Measurements from ENCODE around the gene DAZAP2.

DAZAP2 gene

DNA sequence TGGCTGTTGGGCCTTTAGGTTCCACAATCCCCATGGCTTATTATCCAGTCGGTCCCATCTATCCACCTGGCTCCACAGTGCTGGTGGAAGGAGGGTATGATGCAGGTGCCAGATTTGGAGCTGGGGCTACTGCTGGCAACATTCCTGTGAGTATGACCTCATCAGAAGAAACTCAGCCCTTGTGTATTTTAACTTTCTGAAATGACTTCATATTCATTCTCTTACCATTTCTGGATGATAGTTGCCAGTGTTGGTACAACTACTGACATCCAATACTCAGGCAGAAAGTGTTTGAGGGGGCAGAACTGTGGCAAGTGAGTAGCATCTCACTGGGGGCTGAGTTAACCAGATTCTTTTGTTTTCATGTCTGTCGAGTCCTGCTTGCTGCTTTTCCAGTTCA lies 2.3 kb downstream of the DAZAP2 start:
- H3K23ac ChIP-seq (ENCODE audit: low read depth, low read length, poor library complexity) = no peak overlapping the region
- H2BK120ac ChIP-seq (ENCODE audit: low read depth, low read length) = no peak overlapping the region
- no peak overlapping the region for H3K4ac ChIP-seq (ENCODE audit: low read length)
- H3K9me3 ChIP-seq (replicated peaks in 1 of 2; ENCODE audit: control insufficient read depth in 2 of 2, insufficient read depth in 1 of 2, low read depth in 1 of 2, low read length in 2 of 2) = peaks cover 0 to 1% of the 10 kb centered on the region in 2 donors
- H2AK5ac ChIP-seq (ENCODE audit: low read depth, low read length) = no peak overlapping the region
- H4K91ac ChIP-seq (ENCODE audit: low read depth, low read length, poor library complexity) = no peak overlapping the region
- H3K14ac ChIP-seq (ENCODE audit: low read length) = no peak overlapping the region
- H2AFZ ChIP-seq (ENCODE audit: low read length) = no peak overlapping the region
- no peak overlapping the region for H4K8ac ChIP-seq (ENCODE audit: low read depth, low read length)
- peaks cover 3% of the 10 kb centered on the region for H3K79me1 ChIP-seq (ENCODE audit: low read depth, low read length)
- no peak overlapping the region for H3K4me2 ChIP-seq (ENCODE audit: insufficient read depth, low read length, poor library complexity, severe bottlenecking)
- no CpG with 5 or more reads among the region's 2 CpGs for WGBS, 2 donors (ENCODE audit: extremely low coverage in 2 of 2, insufficient read length in 2 of 2, insufficient replicate concordance in 1 of 2)
- no peaks in the 10 kb centered on the region for H3K27me3 ChIP-seq (ENCODE audit: control insufficient read depth in 3 of 3, insufficient read depth in 3 of 3, low read depth in 1 of 3, low read length in 3 of 3)
- H2BK12ac ChIP-seq (ENCODE audit: low read length) = no peak overlapping the region
- no peak overlapping the region for H3K18ac ChIP-seq (ENCODE audit: low read length)
- H3K27ac ChIP-seq (replicated peaks; ENCODE audit: low read length) = no peak overlapping the region
- peaks cover 5 to 6% of the 10 kb centered on the region in 2 donors for H3K4me1 ChIP-seq (ENCODE audit: control insufficient read depth in 2 of 2, insufficient read depth in 1 of 2, low read depth in 1 of 2, low read length in 2 of 2)
- peaks cover 22 to 51% of the 10 kb centered on the region in 2 donors for H3K36me3 ChIP-seq (replicated peaks in 1 of 2; ENCODE audit: control insufficient read depth in 2 of 2, insufficient read depth in 2 of 2, low read length in 2 of 2)
- H3K4me3 ChIP-seq (ENCODE audit: low read length in 2 of 2) = no peak overlapping the region
- DNase-seq (ENCODE audit: low spot score) = no peak
- no peak overlapping the region for H2BK5ac ChIP-seq (ENCODE audit: low read length)
- no peak overlapping the region for H3K9ac ChIP-seq (ENCODE audit: low read depth, low read length, poor library complexity)
- H2BK15ac ChIP-seq (ENCODE audit: low read length) = no peak overlapping the region

- peaks cover 0 to 1% of the 10 kb centered on the region in 2 donors for H3K9me3 ChIP-seq (replicated peaks in 1 of 2; ENCODE audit: control insufficient read depth in 2 of 2, insufficient read depth in 1 of 2, low read depth in 1 of 2, low read length in 2 of 2)
- no peak overlapping the region for H3K4me2 ChIP-seq (ENCODE audit: insufficient read depth, low read length, poor library complexity, severe bottlenecking)
- H2AK5ac ChIP-seq (ENCODE audit: low read depth, low read length) = no peak overlapping the region
- H2BK12ac ChIP-seq (ENCODE audit: low read length) = no peak overlapping the region
- no peak overlapping the region for H4K91ac ChIP-seq (ENCODE audit: low read depth, low read length, poor library complexity)
- no peak for DNase-seq (ENCODE audit: low spot score)
- no peak overlapping the region for H2BK120ac ChIP-seq (ENCODE audit: low read depth, low read length)
- H3K23ac ChIP-seq (ENCODE audit: low read depth, low read length, poor library complexity) = no peak overlapping the region
- H3K14ac ChIP-seq (ENCODE audit: low read length) = no peak overlapping the region
- H3K79me1 ChIP-seq (ENCODE audit: low read depth, low read length) = peaks cover 3% of the 10 kb centered on the region
- WGBS, 2 donors (ENCODE audit: extremely low coverage in 2 of 2, insufficient read length in 2 of 2, insufficient replicate concordance in 1 of 2) = no CpG with 5 or more reads among the region's 7 CpGs
- no peak overlapping the region for H3K4me3 ChIP-seq (ENCODE audit: low read length in 2 of 2)
- H2BK15ac ChIP-seq (ENCODE audit: low read length) = no peak overlapping the region
- no peak overlapping the region for H3K27ac ChIP-seq (replicated peaks; ENCODE audit: low read length)
- H3K4me1 ChIP-seq (ENCODE audit: control insufficient read depth in 2 of 2, insufficient read depth in 1 of 2, low read depth in 1 of 2, low read length in 2 of 2) = peaks cover 6 to 7% of the 10 kb centered on the region in 2 donors
- no peak overlapping the region for H3K18ac ChIP-seq (ENCODE audit: low read length)
- no peak overlapping the region for H2BK5ac ChIP-seq (ENCODE audit: low read length)
- H2AFZ ChIP-seq (ENCODE audit: low read length) = no peak overlapping the region
- no peaks in the 10 kb centered on the region for H3K27me3 ChIP-seq (ENCODE audit: control insufficient read depth in 3 of 3, insufficient read depth in 3 of 3, low read depth in 1 of 3, low read length in 3 of 3)
- H3K4ac ChIP-seq (ENCODE audit: low read length) = no peak overlapping the region
- H3K36me3 ChIP-seq (replicated peaks in 1 of 2; ENCODE audit: control insufficient read depth in 2 of 2, insufficient read depth in 2 of 2, low read length in 2 of 2) = peaks cover 22 to 51% of the 10 kb centered on the region in 2 donors
- no peak overlapping the region for H3K9ac ChIP-seq (ENCODE audit: low read depth, low read length, poor library complexity)
- H4K8ac ChIP-seq (ENCODE audit: low read depth, low read length) = no peak overlapping the region
Measured at GRCh38 chr12:51242120-51242519, 3.5 kb downstream of the DAZAP2 start.

- Histone ChIP-seq H2BK5ac (ENCODE audit: low read length) (no peak overlapping the region), H4K91ac (ENCODE audit: low read depth, low read length, poor library complexity) (no peak overlapping the region), H3K4ac (ENCODE audit: low read length) (no peak overlapping the region), H2BK12ac (ENCODE audit: low read length) (no peak overlapping the region), H3K23ac (ENCODE audit: low read depth, low read length, poor library complexity) (no peak overlapping the region), H3K14ac (ENCODE audit: low read length) (no peak overlapping the region), H3K18ac (ENCODE audit: low read length) (no peak overlapping the region), H3K4me2 (ENCODE audit: insufficient read depth, low read length, poor library complexity, severe bottlenecking) (no peak overlapping the region), H2BK120ac (ENCODE audit: low read depth, low read length) (no peak overlapping the region), H4K8ac (ENCODE audit: low read depth, low read length) (no peak overlapping the region), H2BK15ac (ENCODE audit: low read length) (no peak overlapping the region), H3K4me1 (ENCODE audit: control insufficient read depth in 2 of 2, insufficient read depth in 1 of 2, low read depth in 1 of 2, low read length in 2 of 2) (peaks cover 7 to 13% of the 10 kb centered on the region in 2 donors), H2AFZ (ENCODE audit: low read length) (no peak overlapping the region), H3K27ac (replicated peaks; ENCODE audit: low read length) (no peak overlapping the region), H3K9me3 (replicated peaks in 1 of 2; ENCODE audit: control insufficient read depth in 2 of 2, insufficient read depth in 1 of 2, low read depth in 1 of 2, low read length in 2 of 2) (peaks cover 0 to 1% of the 10 kb centered on the region in 2 donors), H3K4me3 (ENCODE audit: low read length in 2 of 2) (no peak overlapping the region), H3K79me1 (ENCODE audit: low read depth, low read length) (peaks cover 3% of the 10 kb centered on the region), H3K36me3 (replicated peaks in 1 of 2; ENCODE audit: control insufficient read depth in 2 of 2, insufficient read depth in 2 of 2, low read length in 2 of 2) (peaks cover 22 to 51% of the 10 kb centered on the region in 2 donors), H3K27me3 (ENCODE audit: control insufficient read depth in 3 of 3, insufficient read depth in 3 of 3, low read depth in 1 of 3, low read length in 3 of 3) (no peaks in the 10 kb centered on the region), H3K9ac (ENCODE audit: low read depth, low read length, poor library complexity) (no peak overlapping the region), H2AK5ac (ENCODE audit: low read depth, low read length) (no peak overlapping the region)
- DNase-seq (ENCODE audit: low spot score) = no peak
- no CpG with 5 or more reads among the region's 7 CpGs for WGBS, 2 donors (ENCODE audit: extremely low coverage in 2 of 2, insufficient read length in 2 of 2, insufficient replicate concordance in 1 of 2)
Measured at GRCh38 chr12:51242876-51243275, 4.2 kb downstream of the DAZAP2 start.

GRCh38 chr12:51244269-51244668 lies 5.6 kb downstream of the DAZAP2 start:
- no peak overlapping the region for H2BK15ac ChIP-seq (ENCODE audit: low read length)
- H3K23ac ChIP-seq (ENCODE audit: low read depth, low read length, poor library complexity) = no peak overlapping the region
- no peak overlapping the region for H4K8ac ChIP-seq (ENCODE audit: low read depth, low read length)
- H3K36me3 ChIP-seq (replicated peaks in 1 of 2; ENCODE audit: control insufficient read depth in 2 of 2, insufficient read depth in 2 of 2, low read length in 2 of 2) = peaks cover 22 to 51% of the 10 kb centered on the region in 2 donors
- H3K27ac ChIP-seq (replicated peaks; ENCODE audit: low read length) = no peak overlapping the region
- no peak overlapping the region for H2BK5ac ChIP-seq (ENCODE audit: low read length)
- peaks cover 5% of the 10 kb centered on the region for H3K79me1 ChIP-seq (ENCODE audit: low read depth, low read length)
- no peak overlapping the region for H2BK12ac ChIP-seq (ENCODE audit: low read length)
- peaks cover 5 to 11% of the 10 kb centered on the region in 2 donors for H3K4me1 ChIP-seq (ENCODE audit: control insufficient read depth in 2 of 2, insufficient read depth in 1 of 2, low read depth in 1 of 2, low read length in 2 of 2)
- no peak overlapping the region for H3K4ac ChIP-seq (ENCODE audit: low read length)
- H3K9ac ChIP-seq (ENCODE audit: low read depth, low read length, poor library complexity) = no peak overlapping the region
- no peak overlapping the region for H3K4me2 ChIP-seq (ENCODE audit: insufficient read depth, low read length, poor library complexity, severe bottlenecking)
- H3K14ac ChIP-seq (ENCODE audit: low read length) = no peak overlapping the region
- peaks cover 0 to 1% of the 10 kb centered on the region in 2 donors for H3K9me3 ChIP-seq (replicated peaks in 1 of 2; ENCODE audit: control insufficient read depth in 2 of 2, insufficient read depth in 1 of 2, low read depth in 1 of 2, low read length in 2 of 2)
- no peak overlapping the region for H3K4me3 ChIP-seq (ENCODE audit: low read length in 2 of 2)
- no peak overlapping the region for H2AFZ ChIP-seq (ENCODE audit: low read length)
- no peak for DNase-seq (ENCODE audit: low spot score)
- no peak overlapping the region for H2AK5ac ChIP-seq (ENCODE audit: low read depth, low read length)
- H3K27me3 ChIP-seq (ENCODE audit: control insufficient read depth in 3 of 3, insufficient read depth in 3 of 3, low read depth in 1 of 3, low read length in 3 of 3) = no peaks in the 10 kb centered on the region
- H3K18ac ChIP-seq (ENCODE audit: low read length) = no peak overlapping the region
- no peak overlapping the region for H4K91ac ChIP-seq (ENCODE audit: low read depth, low read length, poor library complexity)
- no CpG with 5 or more reads among the region's 4 CpGs for WGBS, 2 donors (ENCODE audit: extremely low coverage in 2 of 2, insufficient read length in 2 of 2, insufficient replicate concordance in 1 of 2)
- no peak overlapping the region for H2BK120ac ChIP-seq (ENCODE audit: low read depth, low read length)

All from neuronal stem cell (in vitro differentiated cells).